Measurements from ENCODE around the gene NAPEPLD.
A peak's percentile ranks its signal among the peaks of the same experiment; 100 is the strongest.
"Not testable (repeated sequence)": the region's sequence is repeated elsewhere in the genome, so short reads cannot be mapped to it uniquely, and the experiment has no call there.

NAPEPLD gene

GRCh38 chr7:103148994-103149807 is at the start of gene NAPEPLD:
NAPEPLD (minus strand) TSS chr7:103149099; CDS start chr7:103128776, 20,323 bp downstream.
- DNase-seq (ENCODE audit: low read depth) = peak; percentile 75

- DNase-seq (ENCODE audit: low read depth) = not testable (repeated sequence)
Measured at GRCh38 chr7:103198079-103198478, 49.2 kb upstream of the NAPEPLD start.

GRCh38 chr7:103195364-103195763 is 46.5 kb upstream of the NAPEPLD start:
- not testable (repeated sequence) for DNase-seq (ENCODE audit: low read depth)

GRCh38 chr7:103172415-103173146 is 23.7 kb upstream of the NAPEPLD start:
- DNase-seq (ENCODE audit: low read depth) = not testable (repeated sequence)

GRCh38 chr7:103171695-103172414 is 23.0 kb upstream of the NAPEPLD start:
- not testable (repeated sequence) for DNase-seq (ENCODE audit: low read depth)

GRCh38 chr7:103166921-103167544 is 18.1 kb upstream of the NAPEPLD start:
- DNase-seq (ENCODE audit: low read depth) = not testable (repeated sequence)

- not testable (repeated sequence) for DNase-seq (ENCODE audit: low read depth)
Measured at GRCh38 chr7:103163087-103163825, 14.4 kb upstream of the NAPEPLD start.

GRCh38 chr7:103162641-103163040 is 13.7 kb upstream of the NAPEPLD start:
- peak; percentile 34 for DNase-seq (ENCODE audit: low read depth)

GRCh38 chr7:103161998-103162616 is 13.2 kb upstream of the NAPEPLD start:
- not testable (repeated sequence) for DNase-seq (ENCODE audit: low read depth)

- DNase-seq (ENCODE audit: low read depth) = not testable (repeated sequence)
Measured at GRCh38 chr7:103159072-103159471, 10.2 kb upstream of the NAPEPLD start.

GRCh38 chr7:103155331-103156024 is 6.6 kb upstream of the NAPEPLD start:
- DNase-seq (ENCODE audit: low read depth) = not testable (repeated sequence)

GRCh38 chr7:103154042-103154441 is 5.1 kb upstream of the NAPEPLD start:
- DNase-seq (ENCODE audit: low read depth) = no peak

GRCh38 chr7:103152744-103153617 is 4.1 kb upstream of the NAPEPLD start:
- not testable (repeated sequence) for DNase-seq (ENCODE audit: low read depth)

GRCh38 chr7:103151993-103152676 is 3.2 kb upstream of the NAPEPLD start:
- not testable (repeated sequence) for DNase-seq (ENCODE audit: low read depth)

- DNase-seq (ENCODE audit: low read depth) = no peak
Measured at GRCh38 chr7:103150192-103150591, 1.3 kb upstream of the NAPEPLD start.

- no peak for DNase-seq (ENCODE audit: low read depth)
Measured at GRCh38 chr7:103149808-103150180, 895 bp upstream of the NAPEPLD start.

GRCh38 chr7:103148131-103148993 is 537 bp downstream of the NAPEPLD start:
- DNase-seq (ENCODE audit: low read depth) = no peak

All from fibroblast of the conjunctiva (primary cell).